ENCODE data around the gene PTTG2. TPM values are rescaled to one million over a fixed set of nuclear protein-coding genes. Genes with fewer than 3 reads are reported as not detected.

PTTG2 gene
- total RNA-seq, 1 donor from 2014 or later: not detected

DNA sequence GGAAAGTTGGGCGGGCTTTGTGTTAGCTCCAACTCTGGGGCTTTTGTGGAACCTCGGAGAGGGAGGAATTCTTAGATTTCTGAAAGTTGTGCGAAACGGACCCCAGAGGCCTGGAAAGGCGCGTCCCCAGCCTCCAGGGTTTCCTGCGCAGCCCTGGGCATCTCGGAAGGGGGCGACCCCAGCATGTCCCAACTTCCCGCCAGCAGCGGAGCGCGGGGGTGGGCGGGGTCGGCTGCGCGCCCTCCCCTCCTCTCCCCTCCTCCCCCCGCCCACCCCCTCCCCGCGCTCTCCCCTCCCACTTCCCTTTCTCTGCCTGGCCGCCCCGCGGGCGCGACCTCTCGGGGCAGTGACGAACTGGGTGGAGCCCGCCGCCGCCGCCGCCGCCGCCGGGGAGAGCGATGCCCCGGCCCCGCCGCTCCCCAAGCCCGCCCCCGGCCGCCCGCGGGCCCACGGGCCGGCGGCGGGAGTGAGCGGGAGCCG lies 16.8 kb downstream of the PTTG2 start:
- H3K4me3 ChIP-seq (ENCODE audit: low read depth, low read length): peak overlapping the region; percentile 77
- no peak for TF ChIP-seq CTCF (conservative IDR thresholded peaks at IDR 0.05; ENCODE audit: low read depth, low read length)
- no peak for DNase-seq (ENCODE audit: low read depth)

DNA sequence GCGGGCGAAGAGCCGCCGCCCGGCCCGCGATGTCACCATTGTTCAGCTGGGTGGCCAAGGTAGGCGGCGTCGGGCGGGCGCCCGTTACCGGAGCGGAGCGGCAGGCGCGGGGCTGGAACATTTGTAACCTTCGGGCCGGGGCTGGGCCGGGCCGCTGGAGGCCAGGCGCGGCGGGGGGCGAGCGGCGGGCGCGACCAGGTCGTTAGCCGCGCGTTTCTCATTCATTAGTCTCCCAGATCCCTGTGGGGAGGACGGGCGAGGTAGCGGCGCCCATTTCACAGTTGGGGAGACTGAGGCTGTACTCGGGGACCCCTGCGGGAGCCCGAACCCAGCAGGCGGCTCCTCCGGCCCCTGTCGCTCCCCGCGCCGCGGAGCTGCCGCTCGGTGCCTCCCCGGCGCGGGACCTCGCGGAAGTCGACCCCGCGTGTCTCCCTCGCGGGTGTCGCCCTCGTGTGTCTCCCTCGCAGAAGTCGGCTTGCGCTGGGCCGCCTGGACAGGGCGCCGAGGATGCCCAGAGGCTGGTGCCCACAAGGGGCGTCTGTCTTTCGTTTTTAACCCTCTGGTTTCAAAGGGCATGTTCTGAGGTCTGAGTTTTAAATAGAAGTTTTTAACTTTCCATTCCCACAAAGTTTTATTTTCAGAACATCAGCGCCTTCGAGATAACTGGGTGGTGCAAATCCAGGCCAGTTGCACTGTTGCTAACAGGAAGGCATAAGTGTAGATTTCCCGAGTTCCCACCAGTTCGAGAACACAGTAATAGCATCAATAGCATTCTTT lies 17.5 kb downstream of the PTTG2 start:
- TF ChIP-seq CTCF (conservative IDR thresholded peaks at IDR 0.05; ENCODE audit: low read depth, low read length): peak; percentile 43
- peak overlapping the region; percentile 77 for H3K4me3 ChIP-seq (ENCODE audit: low read depth, low read length)
- no peak for DNase-seq (ENCODE audit: low read depth)

DNA sequence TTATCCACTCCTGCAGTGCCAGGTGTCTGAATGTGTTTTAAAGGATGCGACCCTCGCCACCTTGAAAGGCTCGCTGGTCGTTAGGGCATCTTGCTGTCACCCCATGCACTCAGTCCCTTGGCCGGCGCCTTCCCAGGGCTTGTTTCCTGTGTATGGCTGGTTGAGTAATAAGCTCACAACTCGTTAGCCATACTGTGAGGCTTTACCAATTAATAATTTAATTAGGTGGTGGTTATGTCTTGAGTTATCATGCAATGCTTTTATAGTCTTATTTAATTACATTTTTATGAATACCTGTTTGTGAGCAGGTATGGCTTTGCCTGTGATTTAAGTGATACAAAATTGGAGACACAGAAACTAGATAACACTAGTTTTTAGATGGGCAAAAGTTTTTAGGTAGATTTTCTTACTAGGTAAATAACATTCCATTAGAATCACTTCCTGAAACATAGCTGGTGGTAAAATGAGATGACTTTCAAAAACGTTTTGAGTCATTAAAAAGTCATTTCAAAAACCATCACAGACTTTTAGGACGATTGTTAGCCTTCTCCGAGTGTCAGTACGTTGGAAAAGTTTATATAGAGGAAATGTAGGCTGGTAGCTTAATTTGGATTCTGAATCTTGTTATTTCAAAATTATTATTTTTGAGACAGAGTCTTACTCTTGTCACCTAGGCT lies 18.2 kb downstream of the PTTG2 start:
- TF ChIP-seq CTCF (conservative IDR thresholded peaks at IDR 0.05; ENCODE audit: low read depth, low read length): no peak
- no peak for DNase-seq (ENCODE audit: low read depth)
- peak overlapping the region; percentile 77 for H3K4me3 ChIP-seq (ENCODE audit: low read depth, low read length)

DNA sequence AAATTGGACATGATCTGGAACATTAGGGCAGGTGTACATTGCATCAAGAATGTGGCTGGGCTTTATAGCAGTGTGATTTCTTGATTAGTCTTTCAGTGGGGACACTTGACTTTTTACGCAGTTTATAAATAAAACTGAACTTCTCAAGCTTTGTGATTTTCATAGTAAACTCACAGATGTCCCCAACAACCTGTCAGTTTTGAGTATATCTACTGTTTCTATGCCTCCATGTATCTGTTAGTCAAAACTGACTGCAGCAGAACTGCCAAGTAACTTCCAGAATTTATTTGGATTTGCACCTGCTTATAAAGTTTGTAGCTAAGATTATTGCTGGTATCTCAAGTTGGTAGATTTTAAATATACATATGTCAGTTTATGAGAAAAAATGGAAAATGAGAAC lies 20.0 kb downstream of the PTTG2 start:
- DNase-seq (ENCODE audit: low read depth): no peak
- TF ChIP-seq CTCF (conservative IDR thresholded peaks at IDR 0.05; ENCODE audit: low read depth, low read length): no peak
- no peak overlapping the region for H3K4me3 ChIP-seq (ENCODE audit: low read depth, low read length)

- TF ChIP-seq CTCF (conservative IDR thresholded peaks at IDR 0.05; ENCODE audit: low read depth, low read length): no peak
- no peak for DNase-seq (ENCODE audit: low read depth)
- no peak overlapping the region for H3K4me3 ChIP-seq (ENCODE audit: low read depth, low read length)
Observed at GRCh38 chr4:37981425-37981824, 21.2 kb downstream of the PTTG2 start.

GRCh38 chr4:37981844-37982720 lies 21.9 kb downstream of the PTTG2 start:
- DNase-seq (ENCODE audit: low read depth): no peak
- TF ChIP-seq CTCF (conservative IDR thresholded peaks at IDR 0.05; ENCODE audit: low read depth, low read length): no peak

More at GRCh38 chr4:37981844-37982720, 21.9 kb downstream of the PTTG2 start:
- H3K4me3 ChIP-seq (ENCODE audit: low read depth, low read length): no peak overlapping the region

Data from epithelial cell of proximal tubule (primary cell).